Measurements from ENCODE around the gene CAMTA1.
A peak's percentile ranks its signal among the peaks of the same experiment; 100 is the strongest.

The CAMTA1 gene

GRCh38 chr1:7077136-7077535, 291.9 kb downstream of the CAMTA1 start:
- Histone ChIP-seq H3K27me3 (no peaks in the 10 kb centered on the region), H3K4me3 (no peak overlapping the region), H3K9ac (no peak overlapping the region), H3K9me3 (replicated peaks in 1 of 11) (peaks cover 0 to 9% (median 0%) of the 10 kb centered on the region in 11 experiments; a peak in 6 of 22 replicates), H3K27ac (no peak overlapping the region), H3K36me3 (no peaks in the 10 kb centered on the region), H4K20me1 (peaks cover 0 to 5% (median 0%) of the 10 kb centered on the region in 11 experiments; a peak in 1 of 22 replicates), H3K4me2 (no peak overlapping the region), H3K4me1 (no peaks in the 10 kb centered on the region)
- TF ChIP-seq Cebpa-rat (IDR thresholded peaks at IDR 0.05), result no peak

GRCh38 chr1:7077970-7078369, 292.7 kb downstream of the CAMTA1 start:
- Histone ChIP-seq H3K27ac (no peak overlapping the region), H3K4me3 (no peak overlapping the region), H3K9me3 (replicated peaks in 1 of 11) (peaks cover 0 to 9% (median 0%) of the 10 kb centered on the region in 11 experiments; a peak in 6 of 22 replicates), H3K9ac (no peak overlapping the region), H3K4me1 (no peaks in the 10 kb centered on the region), H4K20me1 (peaks cover 0 to 4% (median 0%) of the 10 kb centered on the region in 11 experiments; a peak in 1 of 22 replicates), H3K36me3 (no peaks in the 10 kb centered on the region), H3K4me2 (no peak overlapping the region), H3K27me3 (no peaks in the 10 kb centered on the region)
- TF ChIP-seq Cebpa-rat (IDR thresholded peaks at IDR 0.05), result no peak

- TF ChIP-seq Cebpa-rat (IDR thresholded peaks at IDR 0.05), result no peak
- H3K9ac ChIP-seq, result no peak overlapping the region
- H3K4me2 ChIP-seq, result no peak overlapping the region
- peaks cover 0 to 7% (median 6%) of the 10 kb centered on the region in 11 experiments; a peak in 14 of 22 replicates for H3K27me3 ChIP-seq
- peaks cover 0 to 4% (median 0%) of the 10 kb centered on the region in 11 experiments; a peak in 2 of 22 replicates for H4K20me1 ChIP-seq
- H3K36me3 ChIP-seq, result no peaks in the 10 kb centered on the region
- peaks cover 0 to 9% (median 0%) of the 10 kb centered on the region in 11 experiments; a peak in 6 of 22 replicates for H3K9me3 ChIP-seq (replicated peaks in 1 of 11)
- H3K4me3 ChIP-seq, result no peak overlapping the region
- H3K4me1 ChIP-seq, result peaks cover 0 to 7% (median 6%) of the 10 kb centered on the region in 10 experiments; a peak in 12 of 20 replicates
- no peak overlapping the region for H3K27ac ChIP-seq
These were observed 294.4 kb downstream of the CAMTA1 start for GRCh38 chr1:7079637-7080036.

GRCh38 chr1:7084232-7084894, 299.1 kb downstream of the CAMTA1 start:
- Histone ChIP-seq H3K4me2 (peak overlapping the region in 8 of 11 experiments; percentile 39 to 74 (median 64); a peak in 13 of 22 replicates), H4K20me1 (peaks cover 0 to 4% (median 0%) of the 10 kb centered on the region in 11 experiments; a peak in 2 of 22 replicates), H3K4me3 (no peak overlapping the region), H3K9me3 (replicated peaks in 1 of 11) (peaks cover 0 to 6% (median 0%) of the 10 kb centered on the region in 11 experiments; a peak in 6 of 22 replicates), H3K27ac (no peak overlapping the region), H3K36me3 (no peaks in the 10 kb centered on the region), H3K27me3 (peaks cover 0 to 11% (median 7%) of the 10 kb centered on the region in 11 experiments; a peak in 14 of 22 replicates), H3K4me1 (peaks cover 8 to 26% (median 18%) of the 10 kb centered on the region in 10 experiments; a peak in 18 of 20 replicates), H3K9ac (no peak overlapping the region)
- no peak for TF ChIP-seq Cebpa-rat (IDR thresholded peaks at IDR 0.05)

- H3K36me3 ChIP-seq, result no peaks in the 10 kb centered on the region
- H3K4me2 ChIP-seq, result peak overlapping the region; percentile 20 to 74 (median 40); a peak in 16 of 22 replicates
- peaks cover 0 to 4% (median 0%) of the 10 kb centered on the region in 11 experiments; a peak in 2 of 22 replicates for H4K20me1 ChIP-seq
- peaks cover 0 to 12% (median 7%) of the 10 kb centered on the region in 11 experiments; a peak in 14 of 22 replicates for H3K27me3 ChIP-seq
- TF ChIP-seq Cebpa-rat (IDR thresholded peaks at IDR 0.05), result no peak
- H3K27ac ChIP-seq, result no peak overlapping the region
- H3K4me3 ChIP-seq, result no peak overlapping the region
- no peak overlapping the region for H3K9ac ChIP-seq
- peaks cover 8 to 36% (median 25%) of the 10 kb centered on the region in 10 experiments; a peak in 18 of 20 replicates for H3K4me1 ChIP-seq
- no peaks in the 10 kb centered on the region; a peak in 1 of 22 replicates for H3K9me3 ChIP-seq (replicated peaks in 1 of 11)
These were observed 300.3 kb downstream of the CAMTA1 start for GRCh38 chr1:7085521-7085920.

GRCh38 chr1:7086106-7086505, 300.9 kb downstream of the CAMTA1 start:
- peaks cover 0 to 18% (median 7%) of the 10 kb centered on the region in 11 experiments; a peak in 14 of 22 replicates for H3K27me3 ChIP-seq
- H4K20me1 ChIP-seq, result peaks cover 0 to 4% (median 0%) of the 10 kb centered on the region in 11 experiments; a peak in 2 of 22 replicates
- no peaks in the 10 kb centered on the region for H3K36me3 ChIP-seq
- peak overlapping the region in 10 of 11 experiments; percentile 20 to 74 (median 42); a peak in 12 of 22 replicates for H3K4me2 ChIP-seq
- TF ChIP-seq Cebpa-rat (IDR thresholded peaks at IDR 0.05), result no peak
- H3K4me1 ChIP-seq, result peaks cover 11 to 42% (median 31%) of the 10 kb centered on the region in 10 experiments; a peak in 19 of 20 replicates
- H3K9me3 ChIP-seq (replicated peaks in 1 of 11), result no peaks in the 10 kb centered on the region; a peak in 1 of 22 replicates
- H3K27ac ChIP-seq, result no peak overlapping the region
- H3K4me3 ChIP-seq, result no peak overlapping the region
- no peak overlapping the region for H3K9ac ChIP-seq

GRCh38 chr1:7087888-7088287, 302.6 kb downstream of the CAMTA1 start:
- H4K20me1 ChIP-seq, result peaks cover 0 to 4% (median 0%) of the 10 kb centered on the region in 11 experiments; a peak in 2 of 22 replicates
- H3K4me3 ChIP-seq, result no peak overlapping the region
- H3K9ac ChIP-seq, result no peak overlapping the region
- TF ChIP-seq Cebpa-rat (IDR thresholded peaks at IDR 0.05), result no peak
- no peaks in the 10 kb centered on the region for H3K9me3 ChIP-seq (replicated peaks in 1 of 11)
- no peak overlapping the region for H3K27ac ChIP-seq
- peaks cover 23 to 59% (median 49%) of the 10 kb centered on the region in 10 experiments; a peak in 19 of 20 replicates for H3K4me1 ChIP-seq
- peaks cover 0 to 36% (median 7%) of the 10 kb centered on the region in 11 experiments; a peak in 14 of 22 replicates for H3K27me3 ChIP-seq
- H3K36me3 ChIP-seq, result no peaks in the 10 kb centered on the region
- H3K4me2 ChIP-seq, result no peak overlapping the region

GRCh38 chr1:7089497-7089896, 304.2 kb downstream of the CAMTA1 start:
- H4K20me1 ChIP-seq, result peaks cover 0 to 4% (median 0%) of the 10 kb centered on the region in 11 experiments; a peak in 1 of 22 replicates
- H3K9ac ChIP-seq, result no peak overlapping the region
- no peak overlapping the region for H3K27ac ChIP-seq
- no peak overlapping the region for H3K4me3 ChIP-seq
- peaks cover 23 to 71% (median 61%) of the 10 kb centered on the region in 10 experiments; a peak in 19 of 20 replicates for H3K4me1 ChIP-seq
- H3K27me3 ChIP-seq, result peaks cover 0 to 47% (median 2%) of the 10 kb centered on the region in 11 experiments; a peak in 14 of 22 replicates
- H3K4me2 ChIP-seq, result peak overlapping the region in 6 of 11 experiments; percentile 77 to 89 (median 81); a peak in 8 of 22 replicates
- TF ChIP-seq Cebpa-rat (IDR thresholded peaks at IDR 0.05), result no peak
- H3K9me3 ChIP-seq (replicated peaks in 1 of 11), result no peaks in the 10 kb centered on the region
- no peaks in the 10 kb centered on the region for H3K36me3 ChIP-seq

GRCh38 chr1:7093297-7093696, 308.0 kb downstream of the CAMTA1 start:
- Histone ChIP-seq H3K4me2 (peak overlapping the region in 9 of 11 experiments; percentile 18 to 89 (median 78); a peak in 17 of 22 replicates), H3K9ac (no peak overlapping the region), H4K20me1 (no peaks in the 10 kb centered on the region; a peak in 1 of 22 replicates), H3K4me1 (peaks cover 8 to 85% (median 67%) of the 10 kb centered on the region in 10 experiments; a peak in 18 of 20 replicates), H3K36me3 (no peaks in the 10 kb centered on the region), H3K27ac (no peak overlapping the region), H3K9me3 (replicated peaks in 1 of 11) (no peaks in the 10 kb centered on the region), H3K4me3 (no peak overlapping the region), H3K27me3 (peaks cover 0 to 71% (median 0%) of the 10 kb centered on the region in 11 experiments; a peak in 8 of 22 replicates)
- no peak for TF ChIP-seq Cebpa-rat (IDR thresholded peaks at IDR 0.05)

Measured in BLaER1 treated with 17β-estradiol and CSF1 and Interleukin-3, amounts not matched to agents 10 nM and 100 nM (cell line).